Osteoblast (primary cell): Measurements from ENCODE around the gene RBM44. TPM values are rescaled to one million over a fixed set of nuclear protein-coding genes. Genes with fewer than 3 reads are reported as not detected.
A peak's percentile ranks its signal among the peaks of the same experiment; 100 is the strongest.
"Not testable (repeated sequence)": the region's sequence is repeated elsewhere in the genome, so short reads cannot be mapped to it uniquely, and the experiment has no call there.

ENCODE experiments used
- DNase-seq: peaks from one replicate; pipeline ENCODE4 v3.0.0; 2011; ENCODE audit warnings: low spot score, mixed read lengths; ENCODE audit not compliant: insufficient read length; ENCODE audit errors: missing footprints
- H2AFZ ChIP-seq: 2 replicates; pipeline ENCODE4 v1.6.0; 2011; ENCODE audit warnings: mild to moderate bottlenecking, low read length
- H3K27ac ChIP-seq: 2 replicates; pipeline ENCODE4 v1.5.1; 2011; ENCODE audit warnings: mild to moderate bottlenecking, low read depth, low read length, moderate library complexity
- H3K27me3 ChIP-seq: 2 replicates; pipeline ENCODE4 v1.6.0; 2012; ENCODE audit warnings: mild to moderate bottlenecking, control low read depth, inconsistent platforms, low read length, moderate library complexity; ENCODE audit not compliant: insufficient read depth
- H3K36me3 ChIP-seq: 2 replicates; pipeline ENCODE4 v1.5.1; 2011; ENCODE audit warnings: mild to moderate bottlenecking, low read length, control low read depth, moderate library complexity; ENCODE audit not compliant: insufficient read depth
- H3K4me1 ChIP-seq: 2 replicates; pipeline ENCODE4 v1.5.1; 2011; ENCODE audit warnings: mild to moderate bottlenecking, low read length, control low read depth, moderate library complexity; ENCODE audit not compliant: insufficient read depth
- H3K4me2 ChIP-seq: 2 replicates; pipeline ENCODE4 v1.6.0; 2011; ENCODE audit warnings: mild to moderate bottlenecking, low read length; ENCODE audit not compliant: insufficient read depth
- H3K4me3 ChIP-seq: fragments of 200-600 bp; sonication (generic); 3 replicates; pipeline ENCODE4 v1.5.1; 2012; ENCODE audit warnings: mild to moderate bottlenecking, low read length, inconsistent platforms; ENCODE audit not compliant: insufficient read depth
- H3K79me2 ChIP-seq: 2 replicates; pipeline ENCODE4 v1.6.0; 2012; ENCODE audit warnings: mild to moderate bottlenecking, low read length, control low read depth, inconsistent platforms; ENCODE audit not compliant: insufficient read depth
- H3K9me3 ChIP-seq: 2 replicates; pipeline ENCODE4 v1.5.1; 2011; ENCODE audit warnings: low read depth, low read length, control low read depth
- H4K20me1 ChIP-seq: 2 replicates; pipeline ENCODE4 v1.6.0; 2012; ENCODE audit warnings: mild to moderate bottlenecking, low read length, control low read depth; ENCODE audit not compliant: insufficient read depth
- total RNA-seq: library from RNA; depleted of rRNA; stranded (reverse); fragments of >200 nt; gene quantifications from 2 replicates; pipeline ENCODE4 v1.2.3, GENCODE V29; 2012
- TF ChIP-seq, protein P1 (sequence below): IDR thresholded peaks from 2 replicates; pipeline ENCODE4 v1.5.1; 2011; ENCODE audit warnings: mild to moderate bottlenecking, low read depth, low read length, moderate library complexity; ENCODE audit errors: extremely low read depth

Gene RBM44
- total RNA-seq, 1 donor: 0.72 TPM

DNA sequence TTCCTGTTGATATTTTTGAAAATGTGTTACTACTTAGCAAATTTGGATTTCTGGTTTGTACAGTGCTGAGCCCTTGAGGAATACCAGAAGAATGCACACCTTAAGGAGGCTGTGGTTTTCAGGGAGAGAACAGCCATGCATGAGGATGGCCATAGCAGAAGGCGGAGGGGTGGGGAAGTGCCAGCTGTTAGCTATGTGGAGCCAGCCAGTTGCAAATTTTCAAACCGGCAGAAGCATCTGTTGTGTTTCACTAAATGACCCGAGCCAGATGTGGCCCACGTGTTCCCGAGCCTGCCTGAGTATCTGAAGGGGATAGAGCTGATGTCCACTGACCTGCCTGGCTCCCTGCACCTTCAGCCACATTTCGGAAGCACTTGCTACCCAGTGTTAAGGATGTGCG is 16.4 kb upstream of the RBM44 start:
- no peak for DNase-seq
- H3K4me1 ChIP-seq: no peaks in the 10 kb centered on the region

DNA sequence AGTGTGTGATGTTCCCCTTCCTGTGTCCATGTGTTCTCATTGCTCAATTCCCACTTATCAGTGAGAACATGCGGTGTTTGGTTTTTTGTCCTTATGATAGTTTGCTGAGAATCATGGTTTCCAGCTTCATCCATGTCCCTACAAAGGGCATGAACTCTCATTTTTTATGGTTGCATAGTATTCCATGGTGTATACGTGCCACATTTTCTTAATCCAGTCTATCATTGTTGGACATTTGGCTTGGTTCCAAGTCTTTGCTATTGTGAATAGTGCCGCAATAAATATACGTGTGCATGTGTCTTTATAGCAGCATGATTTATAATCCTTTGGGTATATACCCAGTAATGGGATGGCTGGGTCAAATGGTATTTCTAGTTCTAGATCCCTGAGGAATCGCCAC is 14.9 kb upstream of the RBM44 start:
- H3K79me2 ChIP-seq, H3K27me3 ChIP-seq, H3K4me1 ChIP-seq, DNase-seq, H3K9me3 ChIP-seq, H3K27ac ChIP-seq, H2AFZ ChIP-seq, H4K20me1 ChIP-seq, H3K4me2 ChIP-seq, H3K4me3 ChIP-seq: not testable (repeated sequence)
- peaks cover 33% of the 10 kb centered on the region for H3K36me3 ChIP-seq

More for the DNA sequence above, 16.4 kb upstream of the RBM44 start:
- H3K9me3 ChIP-seq: peaks cover 3% of the 10 kb centered on the region
- H3K27ac ChIP-seq: no peak overlapping the region
- no peak overlapping the region for H3K4me2 ChIP-seq
- no peaks in the 10 kb centered on the region for H3K27me3 ChIP-seq
- no peak overlapping the region for H2AFZ ChIP-seq
- H3K36me3 ChIP-seq: peaks cover 36% of the 10 kb centered on the region
- H3K79me2 ChIP-seq: no peaks in the 10 kb centered on the region
- TF ChIP-seq, protein P1, sequence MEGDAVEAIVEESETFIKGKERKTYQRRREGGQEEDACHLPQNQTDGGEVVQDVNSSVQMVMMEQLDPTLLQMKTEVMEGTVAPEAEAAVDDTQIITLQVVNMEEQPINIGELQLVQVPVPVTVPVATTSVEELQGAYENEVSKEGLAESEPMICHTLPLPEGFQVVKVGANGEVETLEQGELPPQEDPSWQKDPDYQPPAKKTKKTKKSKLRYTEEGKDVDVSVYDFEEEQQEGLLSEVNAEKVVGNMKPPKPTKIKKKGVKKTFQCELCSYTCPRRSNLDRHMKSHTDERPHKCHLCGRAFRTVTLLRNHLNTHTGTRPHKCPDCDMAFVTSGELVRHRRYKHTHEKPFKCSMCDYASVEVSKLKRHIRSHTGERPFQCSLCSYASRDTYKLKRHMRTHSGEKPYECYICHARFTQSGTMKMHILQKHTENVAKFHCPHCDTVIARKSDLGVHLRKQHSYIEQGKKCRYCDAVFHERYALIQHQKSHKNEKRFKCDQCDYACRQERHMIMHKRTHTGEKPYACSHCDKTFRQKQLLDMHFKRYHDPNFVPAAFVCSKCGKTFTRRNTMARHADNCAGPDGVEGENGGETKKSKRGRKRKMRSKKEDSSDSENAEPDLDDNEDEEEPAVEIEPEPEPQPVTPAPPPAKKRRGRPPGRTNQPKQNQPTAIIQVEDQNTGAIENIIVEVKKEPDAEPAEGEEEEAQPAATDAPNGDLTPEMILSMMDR: no peak
- H4K20me1 ChIP-seq: no peaks in the 10 kb centered on the region
- H3K4me3 ChIP-seq: no peak overlapping the region

DNA sequence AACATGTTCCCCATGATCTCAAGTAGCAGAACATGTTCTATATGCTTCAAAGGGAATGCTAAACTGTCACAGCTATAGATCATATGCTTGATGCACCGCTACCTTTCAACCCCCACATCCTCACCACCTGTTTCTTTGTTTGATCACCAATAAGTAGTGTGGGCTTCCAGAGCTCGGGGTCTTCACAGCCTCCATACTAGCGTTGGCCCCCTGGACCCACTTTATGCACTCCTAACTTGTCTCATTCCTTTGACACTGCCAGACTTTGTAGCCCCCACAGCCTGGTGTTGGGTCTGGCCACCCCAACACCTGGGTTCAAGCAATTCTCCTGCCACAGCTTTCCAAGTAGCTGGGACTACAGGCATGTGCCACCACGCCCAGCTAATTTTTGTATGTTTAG is 11.6 kb upstream of the RBM44 start:
- TF ChIP-seq, protein P1: no peak
- H3K27ac ChIP-seq: no peak overlapping the region
- peaks cover 3% of the 10 kb centered on the region for H3K9me3 ChIP-seq
- H3K4me2 ChIP-seq: no peak overlapping the region
- no peaks in the 10 kb centered on the region for H4K20me1 ChIP-seq
- no peak overlapping the region for H3K4me3 ChIP-seq
- H3K27me3 ChIP-seq: no peaks in the 10 kb centered on the region
- H3K79me2 ChIP-seq: no peaks in the 10 kb centered on the region
- H3K4me1 ChIP-seq: no peaks in the 10 kb centered on the region
- H2AFZ ChIP-seq: no peak overlapping the region
- DNase-seq: no peak
- H3K36me3 ChIP-seq: peaks cover 4% of the 10 kb centered on the region

DNA sequence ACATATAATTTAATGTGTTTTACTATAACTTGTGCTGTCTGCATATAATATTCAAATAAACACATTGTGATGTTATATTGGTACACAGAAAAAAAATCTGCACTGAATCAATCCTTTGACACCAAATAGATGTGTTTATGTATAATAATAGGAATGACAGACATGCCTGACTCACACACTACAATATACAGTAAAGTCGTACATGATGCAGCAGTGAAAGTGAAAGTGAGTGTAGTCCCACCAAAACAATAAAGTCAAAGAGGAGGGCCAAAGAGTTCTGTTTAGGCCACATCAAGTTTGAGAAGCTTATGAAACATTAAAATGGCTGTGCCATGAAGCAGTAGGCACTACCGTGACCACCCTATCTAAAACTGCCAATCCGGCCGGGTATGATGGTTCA is 8.2 kb upstream of the RBM44 start:
- Histone ChIP-seq H2AFZ (no peak overlapping the region), H3K4me2 (peak overlapping the region; percentile 60), H3K36me3 (peaks cover 4% of the 10 kb centered on the region), H3K4me3 (no peak overlapping the region), H3K27ac (no peak overlapping the region), H3K79me2 (no peaks in the 10 kb centered on the region), H4K20me1 (no peaks in the 10 kb centered on the region), H3K9me3 (peaks cover 3% of the 10 kb centered on the region), H3K27me3 (no peaks in the 10 kb centered on the region), H3K4me1 (no peaks in the 10 kb centered on the region)
- peak; percentile 88 for DNase-seq
- TF ChIP-seq, protein P1: no peak
